ENCODE measurements around the gene FBN2.

The FBN2 gene

GRCh38 chr5:128494516-128494915 is 43.5 kb downstream of the FBN2 start:
- no peak overlapping the region for H3K9ac ChIP-seq (ENCODE audit: low read depth, low read length)
- no peaks in the 10 kb centered on the region for H3K9me3 ChIP-seq (replicated peaks; ENCODE audit: low read length)
- no peaks in the 10 kb centered on the region for H3K27me3 ChIP-seq (ENCODE audit: control insufficient read depth, insufficient read depth, low read length)
- H3K4me3 ChIP-seq (ENCODE audit: low read length) = no peak overlapping the region
- no peak overlapping the region for H3K4me2 ChIP-seq (ENCODE audit: low read length)
- H3K4me1 ChIP-seq (ENCODE audit: control insufficient read depth, insufficient read depth, low read length) = peaks cover 5% of the 10 kb centered on the region
- H3K36me3 ChIP-seq (ENCODE audit: insufficient read depth, low read length) = no peaks in the 10 kb centered on the region

DNA sequence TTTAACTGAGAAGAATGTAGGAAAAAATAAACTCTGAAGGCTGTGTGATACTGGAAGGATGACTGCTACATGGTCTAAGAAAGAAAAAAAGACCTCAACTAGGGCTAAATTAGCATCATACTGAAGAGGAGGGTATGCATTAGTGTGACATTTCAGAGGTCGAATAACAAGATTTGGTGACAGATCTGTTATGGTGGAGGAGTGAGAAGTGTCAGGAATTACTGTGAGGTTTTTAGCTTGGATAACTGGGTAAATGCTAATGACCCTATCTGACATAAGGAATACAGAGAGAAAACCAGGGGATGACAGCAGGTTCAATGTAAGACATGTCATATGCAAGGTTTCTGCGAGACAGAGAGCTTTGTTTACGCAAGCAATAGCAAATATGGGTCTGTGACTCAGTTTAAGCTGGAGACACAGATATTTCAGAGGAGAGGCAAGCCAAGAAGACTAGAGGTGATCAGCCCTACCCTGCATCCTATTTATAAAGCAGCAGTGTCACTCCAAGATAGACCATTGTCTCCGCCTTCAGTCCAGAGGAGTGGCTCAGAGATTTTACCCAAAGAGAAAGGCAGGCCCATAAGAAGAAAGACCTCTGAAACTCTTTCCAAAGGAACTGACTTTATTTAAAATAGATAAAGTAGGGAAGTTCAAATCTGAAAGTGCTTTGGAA is 44.3 kb downstream of the FBN2 start:
- Histone ChIP-seq H3K36me3 (ENCODE audit: insufficient read depth, low read length) (no peaks in the 10 kb centered on the region), H3K4me3 (ENCODE audit: low read length) (no peak overlapping the region), H3K9me3 (replicated peaks; ENCODE audit: low read length) (no peaks in the 10 kb centered on the region), H3K9ac (ENCODE audit: low read depth, low read length) (no peak overlapping the region), H3K4me1 (ENCODE audit: control insufficient read depth, insufficient read depth, low read length) (peaks cover 5% of the 10 kb centered on the region), H3K27me3 (ENCODE audit: control insufficient read depth, insufficient read depth, low read length) (no peaks in the 10 kb centered on the region), H3K4me2 (ENCODE audit: low read length) (no peak overlapping the region)

DNA sequence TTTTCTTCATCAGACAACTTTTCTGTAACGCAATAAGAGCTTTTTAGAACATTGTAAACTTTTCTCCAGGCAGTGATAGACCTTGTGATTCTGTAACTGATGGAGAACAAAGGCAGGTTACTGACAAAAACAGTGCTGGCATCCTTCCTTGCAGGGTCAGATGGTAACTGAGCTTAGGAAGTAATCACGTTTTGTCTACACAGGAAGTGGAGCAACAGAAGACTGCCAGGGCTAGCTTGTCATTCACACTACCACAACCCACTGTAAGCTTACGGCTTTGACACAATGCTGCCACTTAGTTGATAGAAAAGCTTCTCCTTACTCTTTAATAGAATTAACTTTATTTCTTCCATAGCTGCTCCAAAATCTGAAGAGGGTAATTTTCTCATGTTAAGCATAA is 46.8 kb downstream of the FBN2 start:
- H3K27me3 ChIP-seq (ENCODE audit: control insufficient read depth, insufficient read depth, low read length) = no peaks in the 10 kb centered on the region

DNA sequence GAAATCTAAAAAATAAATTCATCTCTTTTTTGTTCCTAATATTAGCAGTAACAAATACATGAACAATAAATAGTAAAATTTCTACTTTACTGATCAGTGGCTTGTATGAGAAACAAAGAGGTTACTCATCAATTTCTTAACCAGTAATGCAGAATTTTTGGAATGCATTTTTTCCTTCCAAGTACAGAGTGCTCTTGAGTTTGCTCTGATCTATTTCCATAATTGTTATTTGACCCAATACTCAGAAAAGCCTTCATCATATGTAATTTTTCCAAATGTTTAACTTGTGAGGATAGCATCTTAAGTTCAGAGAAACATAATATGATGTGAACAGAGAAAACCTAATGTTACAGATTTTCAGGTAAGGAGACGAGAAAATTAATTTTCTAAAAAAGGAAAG is 47.3 kb downstream of the FBN2 start:
- Histone ChIP-seq H3K9me3 (replicated peaks; ENCODE audit: low read length) (no peaks in the 10 kb centered on the region), H3K9ac (ENCODE audit: low read depth, low read length) (no peak overlapping the region), H3K27me3 (ENCODE audit: control insufficient read depth, insufficient read depth, low read length) (no peaks in the 10 kb centered on the region), H3K4me2 (ENCODE audit: low read length) (no peak overlapping the region), H3K36me3 (ENCODE audit: insufficient read depth, low read length) (no peaks in the 10 kb centered on the region), H3K4me1 (ENCODE audit: control insufficient read depth, insufficient read depth, low read length) (peaks cover 10% of the 10 kb centered on the region), H3K4me3 (ENCODE audit: low read length) (no peak overlapping the region)

More for the DNA sequence above, 46.8 kb downstream of the FBN2 start:
- peaks cover 10% of the 10 kb centered on the region for H3K4me1 ChIP-seq (ENCODE audit: control insufficient read depth, insufficient read depth, low read length)
- no peaks in the 10 kb centered on the region for H3K9me3 ChIP-seq (replicated peaks; ENCODE audit: low read length)
- no peak overlapping the region for H3K9ac ChIP-seq (ENCODE audit: low read depth, low read length)
- no peak overlapping the region for H3K4me2 ChIP-seq (ENCODE audit: low read length)
- no peak overlapping the region for H3K4me3 ChIP-seq (ENCODE audit: low read length)
- no peaks in the 10 kb centered on the region for H3K36me3 ChIP-seq (ENCODE audit: insufficient read depth, low read length)

- Histone ChIP-seq H3K4me1 (ENCODE audit: control insufficient read depth, insufficient read depth, low read length) (peaks cover 10% of the 10 kb centered on the region), H3K9me3 (replicated peaks; ENCODE audit: low read length) (no peaks in the 10 kb centered on the region), H3K4me2 (ENCODE audit: low read length) (no peak overlapping the region), H3K36me3 (ENCODE audit: insufficient read depth, low read length) (no peaks in the 10 kb centered on the region), H3K27me3 (ENCODE audit: control insufficient read depth, insufficient read depth, low read length) (no peaks in the 10 kb centered on the region), H3K4me3 (ENCODE audit: low read length) (no peak overlapping the region), H3K9ac (ENCODE audit: low read depth, low read length) (no peak overlapping the region)
These were observed 51.0 kb downstream of the FBN2 start for GRCh38 chr5:128487041-128487440.

DNA sequence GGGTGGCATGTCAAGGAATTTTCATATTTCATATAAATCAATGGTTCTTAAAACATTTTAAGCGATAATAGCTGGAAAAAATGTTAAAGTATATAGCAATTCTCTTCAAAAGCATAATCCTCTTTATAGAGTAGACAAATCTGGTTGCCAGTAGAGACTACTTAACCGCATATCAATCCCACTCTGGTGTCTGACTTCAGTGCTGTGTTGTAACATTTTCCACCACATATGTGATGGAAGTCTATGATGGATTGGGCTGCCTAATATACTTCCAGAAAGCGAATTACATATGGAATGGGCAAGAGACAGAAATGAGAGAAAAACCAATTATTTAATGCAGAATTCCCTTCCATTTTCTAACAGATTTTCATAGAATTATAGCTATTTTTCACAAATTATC is 54.3 kb downstream of the FBN2 start:
- H3K4me1 ChIP-seq (ENCODE audit: control insufficient read depth, insufficient read depth, low read length) = peaks cover 5% of the 10 kb centered on the region
- H3K4me3 ChIP-seq (ENCODE audit: low read length) = no peak overlapping the region

GRCh38 chr5:128480906-128481633 is 57.0 kb downstream of the FBN2 start:
- Histone ChIP-seq H3K4me1 (ENCODE audit: control insufficient read depth, insufficient read depth, low read length) (no peaks in the 10 kb centered on the region), H3K36me3 (ENCODE audit: insufficient read depth, low read length) (peaks cover 5% of the 10 kb centered on the region), H3K9ac (ENCODE audit: low read depth, low read length) (no peak overlapping the region), H3K27me3 (ENCODE audit: control insufficient read depth, insufficient read depth, low read length) (no peaks in the 10 kb centered on the region), H3K4me3 (ENCODE audit: low read length) (no peak overlapping the region), H3K4me2 (ENCODE audit: low read length) (no peak overlapping the region), H3K9me3 (replicated peaks; ENCODE audit: low read length) (no peaks in the 10 kb centered on the region)

More for the DNA sequence above, 54.3 kb downstream of the FBN2 start:
- Histone ChIP-seq H3K9ac (ENCODE audit: low read depth, low read length) (no peak overlapping the region), H3K27me3 (ENCODE audit: control insufficient read depth, insufficient read depth, low read length) (no peaks in the 10 kb centered on the region), H3K4me2 (ENCODE audit: low read length) (no peak overlapping the region), H3K9me3 (replicated peaks; ENCODE audit: low read length) (no peaks in the 10 kb centered on the region), H3K36me3 (ENCODE audit: insufficient read depth, low read length) (no peaks in the 10 kb centered on the region)

DNA sequence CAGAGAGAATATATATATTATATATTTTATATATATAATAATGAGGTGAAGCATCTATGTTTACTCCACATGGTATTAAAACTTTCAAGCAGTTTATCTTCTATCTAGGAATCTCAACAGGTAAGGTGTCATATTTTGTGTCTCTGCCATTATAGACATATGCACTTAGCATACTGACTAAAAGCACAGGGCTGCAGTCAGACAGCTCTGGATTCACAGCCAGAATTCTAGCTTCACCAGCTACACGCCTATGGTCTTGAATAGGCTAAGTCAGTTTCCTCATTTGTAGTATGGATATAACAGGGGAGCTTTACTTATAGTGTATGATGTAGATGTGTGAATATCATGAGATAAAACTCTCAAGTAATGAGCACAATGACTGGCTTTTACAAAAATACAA is 57.9 kb downstream of the FBN2 start:
- Histone ChIP-seq H3K36me3 (ENCODE audit: insufficient read depth, low read length) (peaks cover 9% of the 10 kb centered on the region), H3K4me1 (ENCODE audit: control insufficient read depth, insufficient read depth, low read length) (no peaks in the 10 kb centered on the region), H3K9me3 (replicated peaks; ENCODE audit: low read length) (no peaks in the 10 kb centered on the region), H3K9ac (ENCODE audit: low read depth, low read length) (no peak overlapping the region), H3K4me2 (ENCODE audit: low read length) (no peak overlapping the region), H3K4me3 (ENCODE audit: low read length) (no peak overlapping the region), H3K27me3 (ENCODE audit: control insufficient read depth, insufficient read depth, low read length) (no peaks in the 10 kb centered on the region)

DNA sequence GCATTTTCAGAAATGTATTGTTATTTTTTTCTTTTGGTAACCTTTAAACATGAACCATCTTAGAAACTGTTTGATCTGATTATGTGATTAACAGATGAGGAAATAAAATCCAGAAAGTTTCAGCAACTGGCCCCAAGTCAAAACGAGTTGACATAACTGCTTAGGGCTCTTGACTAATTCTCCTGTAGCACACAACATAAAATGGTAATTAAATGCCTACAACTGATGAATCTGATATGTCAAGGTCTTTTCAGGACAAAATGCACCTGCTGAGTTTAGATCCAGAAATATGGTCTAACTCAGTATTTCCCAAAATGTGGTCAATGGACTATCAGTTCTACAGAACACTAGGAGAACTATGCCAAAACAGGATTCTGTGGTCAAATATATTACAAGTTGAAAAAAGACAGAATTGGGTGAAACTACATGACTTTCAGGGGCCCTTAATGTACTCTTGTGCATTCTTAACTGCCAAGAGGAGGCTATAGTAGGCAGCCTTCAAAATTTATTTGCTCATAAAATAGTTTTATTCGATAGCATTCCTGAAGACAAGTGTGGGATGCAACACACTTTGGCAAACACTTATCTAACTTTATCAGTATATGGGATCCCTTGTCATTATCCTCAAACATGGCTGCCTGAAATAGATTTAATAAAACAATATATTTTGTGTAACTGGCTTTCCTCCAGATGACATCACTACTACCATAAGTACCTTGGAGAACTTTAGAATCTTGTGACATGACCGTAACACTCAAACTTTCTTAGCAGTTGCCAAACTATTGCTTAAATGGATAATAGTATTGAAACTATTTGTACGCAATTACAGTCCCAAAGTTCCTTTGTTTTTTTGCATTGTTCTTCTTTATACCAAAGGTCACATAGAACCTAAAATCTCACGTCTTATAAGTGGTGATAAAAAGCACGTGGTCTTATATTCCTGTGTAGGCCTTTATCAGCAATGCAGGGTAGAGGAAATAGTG is 59.4 kb downstream of the FBN2 start:
- Histone ChIP-seq H3K36me3 (ENCODE audit: insufficient read depth, low read length) (peaks cover 12% of the 10 kb centered on the region), H3K27me3 (ENCODE audit: control insufficient read depth, insufficient read depth, low read length) (no peaks in the 10 kb centered on the region), H3K4me2 (ENCODE audit: low read length) (no peak overlapping the region), H3K4me1 (ENCODE audit: control insufficient read depth, insufficient read depth, low read length) (no peaks in the 10 kb centered on the region), H3K4me3 (ENCODE audit: low read length) (no peak overlapping the region), H3K9ac (ENCODE audit: low read depth, low read length) (no peak overlapping the region), H3K9me3 (replicated peaks; ENCODE audit: low read length) (no peaks in the 10 kb centered on the region)

DNA sequence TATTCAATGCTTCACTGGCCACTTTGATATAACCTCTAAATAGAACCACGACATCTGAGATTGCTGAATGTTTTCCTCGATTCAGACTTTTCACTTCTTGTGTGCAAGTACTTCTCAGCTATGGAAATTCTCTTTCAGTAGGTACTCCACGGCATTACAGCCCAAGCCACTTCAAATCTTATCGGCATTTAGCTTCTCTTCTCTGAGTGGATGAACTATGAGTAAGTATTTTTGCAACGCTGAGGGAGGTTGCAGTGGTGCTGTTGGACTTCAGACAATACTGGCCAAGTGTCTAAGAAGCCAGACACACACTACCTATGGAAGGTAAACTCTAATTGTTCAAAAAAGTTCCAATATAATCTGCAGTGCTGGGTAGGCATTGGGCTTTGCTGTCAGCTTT is 60.1 kb downstream of the FBN2 start:
- Histone ChIP-seq H3K9me3 (replicated peaks; ENCODE audit: low read length) (no peaks in the 10 kb centered on the region), H3K36me3 (ENCODE audit: insufficient read depth, low read length) (peaks cover 16% of the 10 kb centered on the region), H3K4me3 (ENCODE audit: low read length) (no peak overlapping the region), H3K4me1 (ENCODE audit: control insufficient read depth, insufficient read depth, low read length) (no peaks in the 10 kb centered on the region), H3K9ac (ENCODE audit: low read depth, low read length) (no peak overlapping the region), H3K4me2 (ENCODE audit: low read length) (no peak overlapping the region), H3K27me3 (ENCODE audit: control insufficient read depth, insufficient read depth, low read length) (no peaks in the 10 kb centered on the region)

DNA sequence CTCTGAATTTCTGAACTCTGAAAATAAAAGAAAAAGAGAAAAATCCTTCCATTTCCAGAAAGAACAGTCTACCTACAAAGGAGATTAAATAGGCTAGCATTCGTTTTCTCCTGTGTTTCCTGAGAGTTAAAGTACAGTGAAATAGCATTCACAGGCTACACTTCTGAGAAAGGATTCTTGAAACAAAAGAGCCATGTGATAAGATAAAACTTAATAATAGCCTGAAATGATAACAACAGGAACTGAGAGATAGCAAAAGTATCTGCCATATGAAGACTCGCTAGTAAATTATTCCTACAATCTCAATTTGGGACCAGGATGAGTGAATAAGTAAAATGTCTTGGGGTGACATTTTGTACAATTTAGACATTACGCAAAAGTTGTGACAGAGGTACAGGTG is 62.4 kb downstream of the FBN2 start:
- H3K9me3 ChIP-seq (replicated peaks; ENCODE audit: low read length) = no peaks in the 10 kb centered on the region
- H3K9ac ChIP-seq (ENCODE audit: low read depth, low read length) = no peak overlapping the region
- no peak overlapping the region for H3K4me2 ChIP-seq (ENCODE audit: low read length)
- H3K27me3 ChIP-seq (ENCODE audit: control insufficient read depth, insufficient read depth, low read length) = no peaks in the 10 kb centered on the region
- H3K4me1 ChIP-seq (ENCODE audit: control insufficient read depth, insufficient read depth, low read length) = peaks cover 3% of the 10 kb centered on the region
- H3K36me3 ChIP-seq (ENCODE audit: insufficient read depth, low read length) = peaks cover 16% of the 10 kb centered on the region
- no peak overlapping the region for H3K4me3 ChIP-seq (ENCODE audit: low read length)

All from skeletal muscle satellite cell (primary cell).